H1 (cell line): ENCODE data around the gene GRM1. TPM values are rescaled to one million over a fixed set of nuclear protein-coding genes. Genes with fewer than 3 reads are reported as not detected.

Experiments used
- CTBP2 ChIP-seq: IDR thresholded peaks from 2 replicates; pipeline ENCODE4 v1.7.0; 2011; ENCODE audit warnings: borderline replicate concordance, mild to moderate bottlenecking, moderate library complexity, mixed read lengths, low read length; ENCODE audit not compliant: insufficient read depth, insufficient read length
- E2F6 ChIP-seq: IDR thresholded peaks from 2 replicates; pipeline ENCODE4 v1.6.1; 2012; ENCODE audit warnings: inconsistent platforms
- JUND ChIP-seq: IDR thresholded peaks from 2 replicates; pipeline ENCODE4 v1.6.1; 2011; ENCODE audit warnings: mild to moderate bottlenecking, improper control_type of control experiment, low read length
- YY1 ChIP-seq: IDR thresholded peaks from 2 replicates; pipeline ENCODE4 v1.6.1; 2011; ENCODE audit warnings: low read depth, mild to moderate bottlenecking, low read length
- polyA plus RNA-seq, 7 experiments: library from polyadenylated mRNA; depleted of rRNA in 3 of 7; stranded (reverse) in 5 of 7; unstranded in 2 of 7; fragments of >200 nt in 5 of 7; fragments of 200-250 nt in 2 of 7; gene quantifications; 1 replicate in 5 of 7; 2 replicates in 1 of 7; 4 replicates in 1 of 7; pipeline versions ENCODE4 v1.2.1 to v1.2.3, GENCODE V29; 2011 to 2013; ENCODE audit warnings: missing spikeins in 2 of 7, mixed read lengths in 2 of 7
- total RNA-seq: library from RNA; stranded (reverse); fragmentation: NEBNext Ultra II Directional; extraction: Animal tissue kit (Norgen Biotek cat#: 25700); gene quantifications from 2 replicates; pipeline ENCODE4 v1.2.1, GENCODE V29; 2021

GRM1 gene
- total and polyA plus RNA-seq, 2 of the 8 experiments (the other 6 are each of a cell fraction or from before 2014, with no cell fraction given): 0.15 to 1.3 TPM

DNA sequence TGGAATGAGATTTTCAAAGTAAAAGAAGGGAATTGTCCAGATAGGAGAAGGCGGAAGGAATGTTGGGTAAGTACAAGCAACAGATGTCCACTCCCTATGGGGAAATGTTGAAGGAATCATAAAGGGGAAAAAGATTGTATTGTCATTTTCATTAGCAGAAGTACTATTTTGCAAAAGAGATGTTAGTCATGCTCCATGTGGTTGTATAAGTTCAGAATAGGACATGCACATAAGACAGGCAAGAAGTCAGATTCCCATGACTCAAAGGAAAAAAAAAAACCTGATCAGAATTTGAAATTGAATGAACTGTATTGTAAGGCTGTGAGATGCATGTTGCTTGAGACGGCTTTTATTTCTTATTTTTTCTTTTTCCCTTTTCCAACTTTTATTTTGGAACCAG, 36.8 kb downstream of the GRM1 start (continued):
- TF ChIP-seq E2F6 (no peak), YY1 (no peak), CTBP2 (no peak), JUND (no peak)
- TF ChIP-seq, all 59 proteins: peak for 0
